GM23338 (cell line): ENCODE data around the gene CTSC.

ENCODE experiments used
- CTCF ChIP-seq, 2 experiments: fragments of 200-600 bp in 1 of 2; sonication (generic) in 1 of 2; conservative IDR thresholded peaks; 2 replicates each; pipeline versions ENCODE4 v1.5.1 to v1.6.1; 2016 to 2017; ENCODE audit warnings: antibody characterized with exemption in 2 of 2, low read depth in 2 of 2, mild to moderate bottlenecking in 2 of 2, moderate library complexity in 1 of 2
- EZH2 ChIP-seq: fragments of 200-600 bp; sonication (generic); IDR thresholded peaks from one replicate; pipeline ENCODE4 v1.8.0; 2017; ENCODE audit warnings: antibody characterized with exemption, mild to moderate bottlenecking, low read depth; ENCODE audit not compliant: unreplicated experiment
- POLR2AphosphoS5 ChIP-seq: IDR thresholded peaks from 2 replicates; pipeline ENCODE4 v1.6.1; 2016; ENCODE audit warnings: antibody characterized with exemption, low read depth

- TF ChIP-seq CTCF (conservative IDR thresholded peaks at IDR 0.05; ENCODE audit: low read depth in 2 of 2) (no peak), POLR2AphosphoS5 (no peak), EZH2 (no peak)
These were observed 70.6 kb downstream of the CTSC start for GRCh38 chr11:88266919-88267318.
